GM13976 (cell line): ENCODE measurements around the gene CALML3.

Source experiments
- DNase-seq: peaks from one replicate; pipeline ENCODE4 v3.0.0; 2012; ENCODE audit warnings: low spot score
- CTCF ChIP-seq: IDR thresholded peaks from 2 replicates; pipeline ENCODE4 v1.5.1; 2012; ENCODE audit warnings: borderline replicate concordance, mild to moderate bottlenecking; ENCODE audit not compliant: insufficient read depth; ENCODE audit errors: extremely low read depth, missing control alignments, control extremely low read depth
- in situ Hi-C: fragments of 300-500 bp; cut with MboI; formaldehyde crosslinking; loops from one replicate; pipeline ENCODE4 v1.12.0; 2022; ENCODE audit warnings: low sequenced_read_pairs, mixed read lengths, inconsistent platforms; ENCODE audit not compliant: unreplicated experiment

CALML3 gene

GRCh38 chr10:5545778-5546710 is 21.3 kb downstream of the CALML3 start:
- in situ Hi-C loops = no loop called here
- no peak for DNase-seq
- TF ChIP-seq CTCF = no peak

- TF ChIP-seq CTCF = no peak
- in situ Hi-C loops = no loop called here
- DNase-seq = no peak
Observed at GRCh38 chr10:5546891-5547680, 22.3 kb downstream of the CALML3 start.

- no peak for DNase-seq
- no peak for TF ChIP-seq CTCF
- in situ Hi-C loops = no loop called here
Observed at GRCh38 chr10:5547681-5547930, 22.8 kb downstream of the CALML3 start.

- TF ChIP-seq CTCF = no peak
- in situ Hi-C loops = no loop called here
- DNase-seq = no peak
Observed at GRCh38 chr10:5547931-5548660, 23.3 kb downstream of the CALML3 start.

- no peak for TF ChIP-seq CTCF
- DNase-seq = no peak
- in situ Hi-C loops = no loop called here
Observed at GRCh38 chr10:5549462-5550249, 24.9 kb downstream of the CALML3 start.

- no peak for TF ChIP-seq CTCF
- DNase-seq = no peak
- in situ Hi-C loops = no loop called here
Observed at GRCh38 chr10:5550250-5550545, 25.4 kb downstream of the CALML3 start.
